IPS-NIHi7 (cell line): ENCODE data around the gene POLL.

Experiments
- DNase-seq: peaks from one replicate; pipeline ENCODE4 v3.0.0; 2012; ENCODE audit warnings: mixed read lengths; ENCODE audit errors: extremely low spot score

POLL gene

GRCh38 chr10:101560298-101561067, 27.6 kb downstream of the POLL start:
- no peak for DNase-seq

DNA sequence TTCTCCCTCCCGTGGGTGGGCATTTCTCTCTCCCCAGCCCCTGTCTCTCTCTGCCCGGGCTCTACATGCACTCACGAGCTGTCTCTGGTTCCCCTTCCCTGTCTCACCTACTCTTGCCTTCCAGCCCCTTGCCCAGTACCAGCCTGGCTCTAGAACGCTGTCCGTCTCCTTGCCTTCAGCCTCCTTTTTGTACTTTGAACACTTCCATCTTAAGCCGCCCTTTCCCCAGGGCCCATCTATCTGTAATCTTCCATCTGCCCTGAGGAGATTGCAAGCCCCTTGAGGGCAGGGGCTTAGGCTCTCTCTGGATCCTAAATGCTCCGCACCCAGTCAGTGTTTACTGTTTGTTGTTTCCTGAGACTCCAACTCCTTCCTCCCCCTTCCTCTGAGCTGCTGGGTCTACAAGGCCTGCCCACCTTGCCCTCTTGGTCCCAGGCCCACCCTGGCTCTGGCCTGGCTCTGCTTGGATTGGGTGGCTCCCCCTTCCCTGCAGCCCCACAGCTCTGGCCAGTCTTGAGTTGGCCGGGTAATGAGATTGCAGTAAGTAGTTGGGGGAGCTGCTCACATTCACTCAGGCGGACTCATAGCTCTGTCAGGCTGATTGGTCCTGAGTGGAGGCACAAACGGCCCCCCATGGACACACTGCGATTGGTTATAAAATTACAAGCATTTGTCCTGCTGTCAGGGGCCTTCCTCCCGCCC, 28.3 kb downstream of the POLL start:
- no peak for DNase-seq

GRCh38 chr10:101558671-101559595, 29.1 kb downstream of the POLL start:
- no peak for DNase-seq

DNA sequence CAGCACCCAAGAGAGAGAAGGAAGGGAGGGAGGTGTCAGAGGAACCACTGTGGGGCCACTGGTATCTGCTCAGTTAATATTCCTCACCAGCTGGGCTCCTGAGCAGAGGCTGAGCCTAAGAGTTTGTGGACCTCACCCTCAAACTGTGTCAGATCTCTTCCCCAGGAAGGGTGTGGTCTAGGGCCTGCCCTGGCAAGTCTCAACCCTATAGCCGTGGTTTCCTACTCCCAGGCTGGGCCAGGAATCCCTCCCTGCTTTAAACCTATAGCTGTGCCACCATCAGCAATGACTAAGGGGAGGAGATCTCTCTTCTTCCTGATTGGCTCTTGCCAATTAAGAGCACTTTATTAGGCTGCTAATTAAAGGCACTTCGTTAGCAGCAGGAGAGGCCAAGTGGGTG, 29.9 kb downstream of the POLL start:
- no peak for DNase-seq

GRCh38 chr10:101557541-101557940, 30.5 kb downstream of the POLL start:
- no peak for DNase-seq

DNA sequence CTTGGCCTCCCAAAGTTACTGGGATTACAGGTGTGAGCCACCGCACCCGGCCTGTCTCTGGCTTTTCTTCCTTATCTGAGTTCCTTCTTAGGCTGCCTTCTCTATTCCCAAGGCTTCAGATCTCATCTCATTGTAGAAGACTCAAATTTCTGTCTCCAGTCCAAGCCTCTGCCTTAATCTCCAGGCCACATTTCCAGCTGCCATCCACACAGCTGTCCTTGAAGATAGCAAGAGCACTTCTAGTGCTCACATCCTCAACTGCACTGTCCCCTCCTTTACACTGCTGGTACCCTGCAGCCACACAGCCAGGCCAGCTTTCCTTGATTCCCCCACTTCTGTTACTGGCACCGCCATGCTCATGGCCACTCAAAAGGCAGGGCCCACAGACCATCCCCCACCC, 35.6 kb downstream of the POLL start:
- no peak for DNase-seq

- DNase-seq, result no peak
Observed at GRCh38 chr10:101550965-101551364, 37.1 kb downstream of the POLL start.

- DNase-seq, result no peak
Observed at GRCh38 chr10:101545898-101546297, 42.2 kb downstream of the POLL start.

- no peak for DNase-seq
Observed at GRCh38 chr10:101538446-101538845, 49.6 kb downstream of the POLL start.

GRCh38 chr10:101536800-101537199, 51.3 kb downstream of the POLL start:
- peak; percentile 46 for DNase-seq

DNA sequence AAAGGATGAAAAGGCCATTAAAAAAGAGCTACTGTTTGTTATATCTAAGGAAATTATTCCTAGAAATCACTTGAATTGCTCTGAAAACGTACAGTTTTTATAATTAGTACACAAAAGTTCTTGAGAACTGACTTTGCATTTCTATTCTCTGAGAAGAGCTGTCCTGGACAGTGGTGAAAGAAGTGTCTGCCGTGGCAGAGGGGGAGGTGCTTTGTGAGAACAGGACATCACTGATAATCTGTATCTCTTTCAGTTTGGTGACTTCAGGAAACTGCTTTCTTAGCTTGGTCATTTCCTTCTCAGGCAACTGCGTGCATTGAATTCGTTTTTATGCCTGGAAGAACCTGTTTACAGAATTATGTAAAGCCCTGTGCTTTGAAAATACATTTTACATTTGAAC, 52.1 kb downstream of the POLL start:
- DNase-seq, result no peak

DNA sequence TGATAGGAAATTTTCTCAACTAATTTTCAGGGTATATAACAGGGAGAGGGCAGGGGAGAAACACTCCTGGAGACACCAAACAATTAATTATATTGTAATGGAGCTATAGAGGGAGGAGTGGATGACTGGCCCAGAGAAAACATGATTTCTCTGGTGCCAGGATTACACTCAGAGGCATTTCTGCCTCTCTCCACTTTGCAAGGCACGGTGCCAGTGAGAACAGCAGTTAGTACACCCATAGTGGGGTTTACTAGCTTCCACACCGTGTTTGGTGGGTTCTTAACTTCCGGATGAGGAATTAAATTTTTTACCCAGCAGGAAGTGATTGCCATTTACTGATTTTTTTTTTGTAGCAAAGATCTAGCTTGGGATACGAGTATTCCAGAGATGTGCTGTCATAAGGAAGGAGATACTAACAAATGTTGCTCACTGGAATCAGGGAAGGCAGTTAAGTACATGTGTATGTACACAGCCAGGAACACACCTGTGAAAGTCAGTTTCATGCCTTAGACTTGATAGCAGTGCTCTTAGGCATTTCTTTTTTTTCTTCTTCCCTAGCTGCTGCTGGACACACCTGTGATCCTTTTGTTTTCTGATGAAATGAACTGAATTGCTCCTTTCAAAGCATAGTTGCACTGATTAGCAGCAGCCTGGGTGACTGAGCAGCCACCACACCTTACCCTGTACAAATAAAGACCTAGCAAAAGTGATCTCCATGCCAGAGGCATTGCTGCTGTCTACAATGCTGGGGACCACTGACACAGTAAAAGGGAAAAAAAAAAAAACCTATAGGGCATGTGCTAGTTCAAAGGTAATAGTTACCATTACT, 58.1 kb downstream of the POLL start:
- no peak for DNase-seq

DNA sequence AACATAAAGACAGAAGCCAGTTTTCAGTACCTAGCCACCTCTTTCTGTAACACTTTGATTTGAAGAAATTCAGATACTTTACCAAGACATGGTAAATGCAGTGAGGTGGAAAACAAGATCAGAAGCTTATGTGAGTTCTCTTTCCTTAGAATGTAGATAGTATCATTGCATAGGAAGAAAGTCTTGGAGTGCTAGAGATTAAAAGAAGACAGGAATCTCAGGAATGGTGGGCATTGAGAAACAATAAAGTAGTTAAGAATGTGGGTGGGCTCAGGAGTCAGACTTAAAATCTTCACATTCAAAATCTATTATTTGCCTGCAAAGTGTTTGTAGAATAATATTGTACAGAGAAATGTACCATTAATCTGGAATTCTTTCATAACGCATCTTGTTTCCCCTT, 58.9 kb downstream of the POLL start:
- no peak for DNase-seq
